ENCODE results near the gene KREMEN1.

The KREMEN1 gene

GRCh38 chr22:29205594-29206371 lies 132.9 kb downstream of the KREMEN1 start, which contains the start of gene EMID1:
TSS of gene EMID1 (plus strand) at chr22:29205896. CDS start at chr22:29206039, 143 bp downstream.
- peak; percentile 39 for DNase-seq (ENCODE audit: low read depth, low spot score)

- peak; percentile 35 for DNase-seq (ENCODE audit: low read depth, low spot score)
Measured at GRCh38 chr22:29206372-29207242, 133.8 kb downstream of the KREMEN1 start.

GRCh38 chr22:29207243-29207550 lies 134.4 kb downstream of the KREMEN1 start:
- DNase-seq (ENCODE audit: low read depth, low spot score), result no peak

- no peak for DNase-seq (ENCODE audit: low read depth, low spot score)
Measured at GRCh38 chr22:29207562-29208501, 135.0 kb downstream of the KREMEN1 start.

- DNase-seq (ENCODE audit: low read depth, low spot score), result no peak
Measured at GRCh38 chr22:29208502-29208862, 135.6 kb downstream of the KREMEN1 start.

- DNase-seq (ENCODE audit: low read depth, low spot score), result peak; percentile 47
Measured at GRCh38 chr22:29208879-29209623, 136.2 kb downstream of the KREMEN1 start.

- DNase-seq (ENCODE audit: low read depth, low spot score), result peak; percentile 77
Measured at GRCh38 chr22:29209624-29209929, 136.7 kb downstream of the KREMEN1 start.

- DNase-seq (ENCODE audit: low read depth, low spot score), result no peak
Measured at GRCh38 chr22:29211066-29211465, 138.2 kb downstream of the KREMEN1 start.

- DNase-seq (ENCODE audit: low read depth, low spot score), result no peak
Measured at GRCh38 chr22:29211466-29211865, 138.6 kb downstream of the KREMEN1 start.

- no peak for DNase-seq (ENCODE audit: low read depth, low spot score)
Measured at GRCh38 chr22:29212743-29213142, 139.9 kb downstream of the KREMEN1 start.

- no peak for DNase-seq (ENCODE audit: low read depth, low spot score)
Measured at GRCh38 chr22:29213493-29213892, 140.7 kb downstream of the KREMEN1 start.

- DNase-seq (ENCODE audit: low read depth, low spot score), result no peak
Measured at GRCh38 chr22:29214232-29214631, 141.4 kb downstream of the KREMEN1 start.

GRCh38 chr22:29215012-29215860 lies 142.4 kb downstream of the KREMEN1 start:
- peak; percentile 38 for DNase-seq (ENCODE audit: low read depth, low spot score)

- DNase-seq (ENCODE audit: low read depth, low spot score), result no peak
Measured at GRCh38 chr22:29216011-29216872, 143.4 kb downstream of the KREMEN1 start.

- DNase-seq (ENCODE audit: low read depth, low spot score), result no peak
Measured at GRCh38 chr22:29216873-29217666, 144.2 kb downstream of the KREMEN1 start.

All from ELF-1 (cell line).